Measurements from ENCODE around the gene FURIN.
"Not testable (repeated sequence)": the region's sequence is repeated elsewhere in the genome, so short reads cannot be mapped to it uniquely, and the experiment has no call there.

Gene FURIN

DNA sequence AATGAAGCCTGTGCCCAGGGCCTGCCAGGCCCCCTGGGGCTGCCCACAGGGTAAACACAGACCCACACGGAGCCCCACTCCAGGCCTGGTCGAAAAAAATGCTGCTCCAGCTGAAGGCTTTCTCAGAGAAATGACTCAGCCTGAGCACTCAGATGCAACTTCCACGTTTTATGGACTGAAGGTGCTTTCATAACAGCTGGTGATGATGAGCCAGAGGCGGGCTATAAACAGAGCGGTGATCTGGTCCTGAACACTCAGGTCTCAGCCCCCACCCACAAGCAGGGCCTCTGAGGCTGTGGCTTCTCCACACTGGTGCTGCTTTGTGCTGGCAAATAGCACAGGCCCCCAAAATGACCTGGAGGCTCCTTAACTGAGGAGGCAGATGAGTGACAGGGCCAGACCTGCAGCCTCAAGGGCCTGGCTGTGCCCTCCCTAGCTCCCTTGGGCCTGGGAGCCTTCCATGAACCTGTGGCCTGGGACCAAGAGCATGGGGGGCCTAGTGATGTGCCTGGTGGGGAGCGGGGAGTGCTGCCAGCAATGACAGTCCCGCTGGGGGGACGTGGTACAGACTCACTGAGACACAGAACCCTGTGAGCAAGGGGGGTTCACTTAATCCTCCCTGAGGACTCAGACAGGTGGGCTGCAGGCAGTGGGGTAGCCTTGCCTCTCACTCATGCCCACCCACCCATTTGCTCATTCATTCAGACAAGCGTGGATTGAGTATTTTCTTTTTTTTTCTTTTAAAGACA, 23.0 kb upstream of the FURIN start:
- DNase-seq, result no peak

DNA sequence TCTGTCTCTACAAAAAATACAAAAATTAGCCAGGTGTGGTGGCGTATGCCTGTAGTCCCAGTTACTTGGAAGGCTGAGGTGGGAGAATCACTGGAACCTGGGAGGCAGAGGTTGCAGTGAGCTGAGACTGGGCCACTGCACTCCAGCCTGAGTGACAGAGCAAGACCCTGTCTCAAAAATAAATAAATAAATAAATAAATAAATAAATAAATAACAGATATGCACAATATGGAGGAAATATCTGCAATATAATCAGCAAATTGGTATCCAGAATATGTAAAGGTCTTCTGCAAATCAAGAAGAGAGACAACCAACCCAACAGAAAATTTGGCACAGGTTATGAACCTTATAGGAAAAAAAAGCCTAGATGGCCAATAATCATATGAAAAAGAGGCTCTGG, 19.0 kb upstream of the FURIN start:
- DNase-seq, result not testable (repeated sequence)

DNA sequence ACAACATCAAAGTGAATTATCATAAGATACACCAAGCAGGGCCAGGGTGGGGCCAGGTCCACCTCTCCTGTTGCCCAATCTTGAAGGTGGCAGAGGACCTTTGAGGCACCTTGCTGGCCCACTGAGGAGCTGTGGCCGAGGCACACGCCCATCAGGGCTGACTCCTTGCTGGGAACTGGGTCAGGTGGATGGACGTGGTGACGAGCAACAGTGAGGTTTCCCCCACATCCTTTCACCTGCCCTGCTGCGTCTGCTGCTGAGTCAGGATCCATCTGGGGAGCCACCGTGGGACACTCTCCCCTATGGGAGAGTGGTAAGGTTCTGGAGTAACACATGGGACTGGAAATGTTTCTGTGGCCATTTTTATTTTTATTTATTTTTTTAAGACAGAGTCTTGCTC, 17.3 kb upstream of the FURIN start:
- DNase-seq, result no peak

DNA sequence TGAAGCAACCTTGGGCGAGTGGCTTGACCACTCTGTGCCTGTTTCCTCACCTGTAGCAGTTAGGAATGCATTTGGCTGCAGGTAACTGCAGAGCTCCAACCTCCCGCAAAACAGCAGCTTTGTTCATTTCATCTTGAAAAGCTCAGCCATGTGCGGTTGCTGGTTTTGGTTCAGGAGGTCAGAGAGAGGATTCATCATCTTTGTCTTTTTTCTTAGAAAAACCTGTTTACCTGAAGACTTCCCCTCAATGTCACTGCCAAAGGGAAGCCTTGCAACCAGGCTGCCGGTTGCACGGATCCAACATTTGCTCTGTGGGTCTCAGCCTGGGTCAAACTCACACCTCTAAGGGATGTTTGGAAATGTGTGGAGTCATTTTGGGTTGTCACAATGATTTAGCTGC, 16.4 kb upstream of the FURIN start:
- no peak for DNase-seq

DNA sequence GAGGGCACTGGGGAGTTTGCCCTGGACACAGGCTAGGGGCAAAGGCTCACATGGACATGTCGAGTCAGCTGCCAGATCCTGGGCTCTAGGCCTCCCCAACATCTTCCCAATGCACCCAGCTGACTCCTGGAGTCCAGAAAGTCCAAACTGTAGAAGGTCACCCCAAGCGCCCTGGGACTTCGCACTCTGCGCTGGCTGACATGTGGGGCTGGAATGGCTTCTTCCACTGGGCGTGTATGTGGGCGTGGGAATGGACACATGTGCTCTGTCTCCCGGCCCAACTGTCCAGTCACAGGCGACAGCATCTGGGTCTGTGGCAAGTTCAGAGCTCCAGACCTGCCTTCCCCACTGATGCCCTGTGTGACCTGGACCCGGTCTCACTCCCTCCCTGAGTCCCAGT, 13.2 kb upstream of the FURIN start:
- no peak for DNase-seq

DNA sequence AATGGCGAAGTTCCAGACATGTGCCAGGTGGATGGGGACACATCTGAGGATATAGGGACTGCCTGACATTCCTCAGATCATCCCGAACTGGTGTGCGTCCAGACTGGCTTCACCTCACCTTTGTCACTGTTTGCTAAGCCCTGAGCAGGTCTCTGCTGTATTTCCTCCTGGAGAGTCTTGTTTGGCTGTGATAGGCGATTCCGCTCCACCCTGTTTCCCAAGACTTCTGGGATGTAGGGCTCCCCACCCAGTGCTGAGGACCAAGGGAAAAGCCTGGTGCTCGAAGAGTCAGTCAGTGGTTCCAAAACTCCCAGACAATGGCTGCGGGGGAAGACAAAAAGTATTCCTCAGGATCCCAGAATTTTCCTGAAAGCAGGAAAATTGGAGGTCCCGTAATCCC, 11.1 kb upstream of the FURIN start:
- no peak for DNase-seq

DNA sequence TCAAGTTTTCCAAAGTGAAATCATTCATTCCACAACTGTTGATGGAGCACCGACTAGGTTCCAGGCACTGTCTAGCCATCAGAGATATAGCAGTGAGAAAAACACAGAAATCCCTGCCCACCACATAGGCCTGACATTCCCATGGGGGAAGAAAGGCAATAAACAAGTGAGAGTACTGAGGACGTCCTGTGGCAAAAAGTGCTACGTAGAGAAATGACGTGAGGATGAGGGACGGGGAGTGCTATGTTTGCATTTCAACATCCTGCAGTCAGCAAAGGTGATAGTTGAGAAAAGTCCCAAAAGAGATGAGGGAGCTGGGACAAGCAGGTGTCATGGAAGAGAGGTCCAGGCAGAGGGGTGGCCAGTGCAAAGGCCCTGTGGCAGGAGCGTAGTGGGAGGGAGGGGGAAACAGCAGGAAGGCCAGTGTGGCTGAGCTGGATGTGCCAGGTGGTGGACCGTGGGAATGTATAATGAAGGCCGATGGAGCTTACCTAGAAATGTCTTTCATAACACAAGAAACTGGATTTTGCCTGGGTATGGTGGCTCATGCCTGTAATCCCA, 10.4 kb upstream of the FURIN start:
- no peak for DNase-seq

DNA sequence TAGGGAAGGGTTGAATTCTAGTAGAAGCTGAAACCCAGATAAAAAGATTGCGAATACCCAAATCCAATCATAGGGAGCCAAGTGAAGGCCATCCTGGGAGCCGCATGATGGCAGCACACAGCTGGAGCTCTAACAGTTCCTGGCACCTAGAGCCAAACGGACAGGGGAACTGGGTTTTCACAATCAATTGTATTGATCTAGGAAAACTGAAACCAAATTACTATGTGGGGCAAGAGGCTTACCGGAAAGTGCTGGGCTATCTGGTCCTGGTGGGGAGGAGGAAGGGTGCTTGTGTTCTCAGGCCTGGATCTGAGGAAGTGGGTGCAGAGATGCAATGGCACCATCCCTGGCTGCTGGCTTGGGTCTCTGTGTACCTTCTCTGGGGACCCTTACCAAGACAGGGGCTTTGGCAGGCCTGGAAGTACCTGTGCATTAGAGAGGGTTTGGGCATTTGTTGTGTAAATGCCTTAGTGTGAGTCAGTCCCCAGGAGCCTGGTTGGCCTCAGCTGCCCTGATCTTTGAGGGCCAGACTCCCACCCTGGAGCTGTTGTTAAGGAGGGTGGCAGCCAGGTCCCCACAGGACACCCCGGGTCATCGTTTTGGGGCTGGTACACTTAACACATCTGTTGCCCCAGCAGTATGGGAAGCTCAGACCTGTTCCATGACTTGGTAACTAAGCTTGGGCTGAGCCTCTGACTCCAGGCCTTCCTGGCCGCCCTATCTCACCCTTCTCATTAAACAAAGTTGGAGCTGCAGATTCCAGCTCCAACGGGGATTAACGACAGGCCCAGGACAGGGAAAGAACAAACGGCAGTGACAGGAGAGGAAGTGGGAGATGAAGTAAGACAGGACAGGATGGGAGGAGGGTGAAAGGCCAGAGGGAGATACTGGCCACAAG, 8.9 kb upstream of the FURIN start:
- no peak for DNase-seq

DNA sequence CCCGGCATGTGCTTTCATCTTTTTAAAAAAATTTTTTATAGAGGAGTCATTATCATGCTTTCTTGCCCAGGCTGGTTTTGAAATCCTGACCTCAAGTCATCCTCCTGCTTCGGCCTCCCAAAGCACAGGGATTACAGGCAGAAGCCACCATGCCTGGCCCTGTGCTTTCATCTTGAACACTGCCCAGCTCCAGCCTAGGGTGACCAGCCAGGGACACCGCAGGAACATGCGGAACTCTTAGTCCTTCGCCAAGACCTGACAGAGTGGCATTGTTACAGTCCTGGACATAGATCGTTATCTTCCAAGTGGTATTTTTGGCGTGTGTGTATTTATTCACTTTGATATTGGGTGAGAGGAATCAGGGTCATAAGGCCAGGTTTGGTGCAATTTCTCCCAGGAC, 7.9 kb upstream of the FURIN start:
- DNase-seq, result no peak

DNA sequence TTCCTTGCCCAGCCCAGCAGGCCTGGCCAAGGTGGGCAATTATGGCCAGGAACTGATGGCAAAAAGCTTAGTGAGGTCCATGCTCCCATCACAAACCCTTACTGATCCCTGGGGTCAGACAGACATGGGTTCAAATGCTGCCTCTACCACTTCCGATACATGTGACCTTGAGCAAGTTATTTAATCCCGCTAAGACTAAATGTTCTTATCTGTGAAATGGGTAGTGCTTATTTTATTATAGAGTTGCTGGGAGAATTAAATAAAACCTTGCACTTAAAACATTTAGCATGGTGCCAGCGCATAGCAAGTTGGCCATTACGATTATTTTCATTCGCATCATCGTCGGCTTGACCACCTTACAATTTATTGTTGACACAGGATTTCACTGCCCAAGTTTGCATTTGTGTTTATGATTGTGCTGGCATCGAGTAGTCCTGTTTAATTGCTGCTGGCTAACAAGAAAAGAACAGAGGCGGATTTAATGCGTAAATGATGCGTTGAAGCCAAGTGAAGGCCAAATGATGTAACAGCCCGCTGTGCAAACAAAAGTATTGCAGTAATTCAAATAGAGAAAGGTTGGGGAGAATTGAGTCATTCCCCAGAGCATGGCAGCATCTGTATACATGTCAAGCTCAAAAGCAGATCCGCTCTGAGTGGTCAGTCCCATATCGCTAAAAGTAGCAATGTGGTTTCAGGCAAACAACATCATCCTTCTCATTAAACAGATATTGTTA, 7.3 kb upstream of the FURIN start:
- no peak for DNase-seq

DNA sequence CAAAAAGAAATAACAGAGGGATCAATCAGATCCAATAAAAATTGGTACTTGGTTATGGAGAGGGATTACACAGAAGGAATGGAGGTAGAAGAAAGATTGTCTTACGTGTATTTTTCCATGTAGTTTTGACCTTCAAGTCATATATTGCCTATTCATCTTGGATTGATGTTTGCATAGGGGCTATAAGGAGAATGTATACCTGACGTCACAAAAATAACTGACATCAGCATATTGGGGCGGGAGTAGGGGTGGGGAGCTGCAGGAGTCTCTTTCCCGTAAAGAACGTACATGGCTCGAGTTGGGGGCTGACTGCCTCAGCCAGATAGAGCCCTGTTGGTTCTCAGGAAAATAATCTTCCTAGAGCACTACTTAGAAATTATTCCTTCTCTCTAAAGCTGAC, 5.9 kb upstream of the FURIN start:
- no peak for DNase-seq

DNA sequence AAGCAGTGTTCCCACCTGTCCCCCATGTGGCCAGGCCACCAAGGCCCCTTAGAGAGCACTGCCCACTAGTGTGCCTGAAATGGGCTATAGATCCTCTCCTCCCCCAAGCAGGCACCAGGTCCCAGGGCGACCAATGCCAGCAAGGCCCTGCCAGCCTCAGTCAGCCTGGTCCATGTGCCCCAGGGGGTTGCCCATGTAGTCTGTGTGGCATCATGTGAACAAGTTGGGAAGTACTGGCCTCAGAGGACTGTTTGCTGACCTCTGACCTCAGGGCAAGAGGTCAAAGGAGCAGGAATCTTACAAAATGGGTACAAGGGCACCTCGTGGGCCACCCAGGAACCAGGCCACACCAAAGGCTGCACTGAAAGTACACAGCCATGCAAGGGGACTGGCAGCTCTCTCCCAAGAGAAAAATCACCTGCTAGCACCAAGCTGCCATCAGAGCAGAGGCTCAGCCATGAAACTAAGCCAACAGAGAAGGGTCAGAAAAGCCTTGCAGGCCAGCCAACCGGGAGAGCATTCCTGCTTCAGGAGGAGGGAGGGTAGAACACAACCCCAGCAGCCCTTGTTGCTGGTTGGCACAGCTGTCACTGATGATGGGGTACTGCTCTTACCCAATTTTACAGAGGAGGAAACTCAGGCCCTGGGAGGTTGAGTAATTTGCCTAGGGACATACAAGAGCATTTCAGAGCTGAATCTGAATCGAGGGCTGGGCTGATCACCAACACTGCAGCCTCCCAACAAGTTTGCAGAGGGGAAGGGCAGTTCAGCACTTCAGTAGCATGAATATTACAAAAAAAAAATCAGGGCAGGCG, 5.2 kb upstream of the FURIN start:
- no peak for DNase-seq

DNA sequence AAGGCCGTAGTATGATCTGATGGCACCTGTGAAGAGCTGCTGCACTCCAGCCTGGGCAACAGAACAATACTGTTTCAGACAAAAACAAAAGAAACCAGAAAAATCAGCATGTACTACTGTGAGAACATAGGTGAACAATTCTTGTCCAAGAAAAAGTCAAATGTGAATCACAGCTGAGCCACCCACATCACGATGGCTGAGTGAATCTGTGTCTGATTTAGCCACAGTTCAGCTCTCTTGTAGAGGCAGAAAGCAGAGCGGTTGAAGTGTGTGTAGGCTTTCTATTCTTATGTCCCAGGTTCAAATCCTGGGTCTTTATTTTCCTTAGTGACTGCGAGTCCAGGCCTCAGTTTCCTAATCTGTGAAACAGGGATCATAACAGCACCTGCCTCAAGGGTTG, 4.4 kb upstream of the FURIN start:
- DNase-seq, result no peak

DNA sequence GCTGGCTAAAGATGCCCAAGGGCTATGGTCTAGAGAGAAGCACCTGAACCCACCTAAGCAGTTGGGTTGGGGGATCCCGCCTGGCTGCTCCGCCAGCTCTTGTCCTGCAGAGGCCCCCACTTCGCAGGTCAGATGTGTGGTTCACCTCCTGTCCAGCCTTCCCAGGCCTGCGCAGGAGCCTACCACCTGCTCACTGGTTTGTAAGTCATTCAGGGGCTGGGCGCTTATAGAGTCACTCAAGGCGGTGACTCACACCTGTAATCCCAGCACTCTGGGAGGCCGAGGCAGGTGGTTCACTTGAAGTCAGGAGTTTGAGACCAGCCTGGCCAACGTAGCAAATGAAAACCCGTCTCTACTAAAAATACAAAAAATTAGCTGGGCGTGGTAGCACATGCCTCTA, 3.9 kb upstream of the FURIN start:
- no peak for DNase-seq

DNA sequence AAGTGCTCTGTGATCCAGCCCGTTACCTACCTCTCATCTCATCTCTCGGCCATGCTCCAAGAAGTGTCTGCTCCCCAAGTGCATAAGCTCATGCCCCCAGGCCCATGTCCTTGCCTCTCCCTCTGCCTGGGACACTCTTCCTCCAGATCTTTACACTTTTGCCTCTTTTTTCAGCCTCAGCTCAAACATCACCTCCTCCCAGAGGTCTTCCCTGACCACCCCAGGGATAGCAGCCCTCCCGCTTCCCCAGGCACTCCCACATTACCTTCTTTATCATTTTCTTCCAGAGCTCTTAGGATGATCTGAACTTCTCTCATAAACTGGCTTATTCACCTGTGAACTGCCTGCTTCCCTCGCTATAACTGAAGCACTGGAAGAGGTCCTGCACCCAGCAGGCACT, 2.7 kb upstream of the FURIN start:
- no peak for DNase-seq

DNA sequence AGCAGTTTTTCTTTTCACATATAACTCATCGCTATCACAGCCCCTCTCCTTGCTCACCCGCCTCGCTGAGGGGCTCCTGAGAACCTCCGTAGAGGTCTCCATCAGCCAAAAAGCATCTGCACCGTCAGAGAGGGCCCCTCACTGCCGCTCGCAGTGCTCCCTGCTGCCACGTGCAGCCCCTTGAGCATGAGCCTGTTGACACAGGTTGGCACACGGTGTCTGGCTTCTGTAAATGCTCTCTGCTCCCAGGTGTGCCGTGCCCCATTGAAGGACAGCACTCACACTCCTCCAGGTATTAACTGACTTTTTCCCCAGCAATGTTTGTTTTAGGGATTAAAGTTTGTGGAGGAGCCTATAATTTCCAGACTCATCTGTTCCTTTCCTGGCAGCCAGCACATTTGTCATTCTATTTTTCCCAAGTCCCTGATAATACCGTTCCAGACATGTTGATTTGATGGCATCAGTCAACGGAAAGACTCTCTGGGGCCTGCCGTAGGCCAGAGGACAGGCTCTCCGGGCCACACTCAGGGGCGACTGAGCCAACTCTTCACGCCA, 2.1 kb upstream of the FURIN start:
- DNase-seq, result no peak

DNA sequence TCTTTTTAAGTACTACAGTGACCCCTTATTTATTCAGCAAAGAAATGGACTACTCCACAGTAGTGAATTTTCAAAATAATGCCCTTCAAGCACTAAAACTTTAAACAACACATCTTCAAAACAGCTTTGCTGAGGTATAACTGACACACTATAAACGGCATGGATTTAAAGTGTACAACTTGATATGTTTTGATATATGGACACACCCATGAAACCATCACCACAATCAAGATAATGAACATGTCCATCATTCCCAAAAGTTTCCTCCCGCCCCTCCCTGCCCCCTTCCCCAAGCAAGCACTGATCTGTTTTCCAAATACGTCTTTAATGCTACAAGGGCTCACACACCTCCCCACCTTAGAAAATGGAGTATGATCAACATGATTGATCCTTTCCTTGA, 1.6 kb upstream of the FURIN start:
- no peak for DNase-seq

DNA sequence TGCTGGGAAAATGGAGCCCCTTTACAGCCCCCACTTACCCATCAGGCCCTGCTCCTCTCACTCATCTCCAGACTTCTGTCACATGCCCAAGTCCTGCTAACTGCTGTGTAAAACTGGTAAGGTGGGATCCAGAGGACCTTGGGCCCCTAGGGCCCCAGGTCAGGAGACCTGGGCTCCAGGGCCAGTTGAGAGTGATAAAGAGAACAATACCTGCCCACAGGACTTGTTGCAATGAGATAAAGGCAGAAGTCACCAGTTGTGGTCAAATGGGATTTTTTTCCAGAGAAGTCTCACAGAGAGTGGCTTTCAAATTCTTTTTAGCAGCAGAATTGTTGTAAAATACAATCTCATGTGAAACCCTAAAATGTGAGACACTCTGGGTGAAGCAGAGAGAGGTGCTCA, 753 bp downstream of the FURIN start:
- DNase-seq, result no peak

DNA sequence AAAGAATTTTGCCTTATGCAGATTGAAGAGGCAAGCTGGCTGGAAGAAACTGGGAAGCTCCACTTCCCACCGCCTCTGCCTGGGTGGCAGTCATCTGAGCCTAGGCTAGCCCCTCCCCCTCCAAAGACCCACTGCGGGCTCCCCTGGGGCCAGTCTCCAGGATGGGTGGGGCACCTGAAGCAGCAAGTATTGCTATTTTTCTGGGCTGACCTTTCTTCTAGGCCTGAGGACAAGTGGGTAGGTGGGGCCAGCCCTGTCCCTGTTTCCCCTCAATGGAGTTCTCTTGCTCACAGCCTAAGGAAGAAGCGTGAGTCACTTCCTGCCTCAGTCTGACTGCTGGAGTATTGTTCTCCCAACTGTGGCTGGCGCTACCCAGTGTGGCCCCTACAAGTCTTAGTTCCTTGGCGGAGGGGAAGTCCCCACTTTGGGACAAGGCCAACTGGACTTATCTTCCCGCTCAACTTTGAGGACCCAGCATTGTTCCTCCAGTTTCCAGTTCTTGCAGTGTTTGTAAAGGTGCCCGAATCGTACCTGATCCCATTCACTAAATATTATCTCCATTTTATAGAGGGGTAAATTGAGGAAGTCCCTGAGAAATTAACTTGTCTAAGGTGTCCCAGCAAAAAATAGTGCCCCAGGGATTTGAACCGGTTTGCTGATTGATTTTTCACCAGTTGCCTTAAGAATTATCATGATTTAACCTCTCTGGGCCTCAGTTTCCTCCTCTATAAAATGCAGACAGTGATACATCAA, 1.4 kb downstream of the FURIN start:
- DNase-seq, result peak; percentile 6

DNA sequence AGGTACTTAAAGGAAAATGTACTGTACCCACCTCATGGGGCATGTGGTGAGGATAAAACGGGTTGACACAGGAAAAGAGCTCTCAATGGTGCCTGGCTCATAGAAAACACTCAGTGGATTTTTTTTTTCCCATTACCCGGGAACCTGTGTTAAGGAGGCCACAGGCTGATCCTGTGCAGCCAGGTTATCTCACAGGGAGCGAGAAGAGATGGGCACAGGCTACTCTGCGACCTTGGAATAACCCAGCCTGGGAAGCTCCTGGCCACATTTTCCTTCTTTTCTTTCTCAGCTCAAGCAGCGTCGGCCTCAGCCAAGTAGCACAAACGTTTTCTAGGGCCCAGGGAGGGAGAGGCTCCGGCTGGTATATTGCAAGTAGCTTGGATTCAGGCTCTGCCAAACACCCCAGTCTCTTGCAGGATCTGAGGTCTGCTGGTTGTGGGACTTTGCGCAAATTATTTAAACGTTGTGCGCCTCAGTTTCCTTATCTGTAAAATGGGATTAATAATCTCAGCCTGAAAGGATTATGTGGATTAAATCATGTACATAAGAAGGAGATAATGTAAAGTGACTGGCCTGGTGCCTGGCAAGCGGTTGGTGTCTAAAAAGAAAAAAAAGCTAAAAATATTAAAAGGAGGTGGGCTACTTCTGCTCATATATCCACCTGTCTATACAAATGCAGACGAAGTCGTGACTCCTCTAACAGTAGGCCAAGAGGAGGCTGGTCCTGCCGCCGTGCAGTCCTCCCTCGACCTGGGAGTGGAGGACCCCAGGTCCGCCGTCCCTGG, 2.2 kb downstream of the FURIN start:
- peak; percentile 37 for DNase-seq

All from midbrain (tissue), 1 donor.